GM10266 (cell line): ENCODE measurements around the gene DIP2C.

Experiments
- DNase-seq: peaks from one replicate; pipeline ENCODE4 v3.0.0; 2012; ENCODE audit errors: extremely low spot score
- CTCF ChIP-seq: IDR thresholded peaks from 2 replicates; pipeline ENCODE4 v1.5.1; 2012; ENCODE audit warnings: mild to moderate bottlenecking, low read depth; ENCODE audit not compliant: control insufficient read depth, insufficient read depth; ENCODE audit errors: missing control alignments

The DIP2C gene

GRCh38 chr10:474406-474805, 215.1 kb downstream of the DIP2C start:
- TF ChIP-seq CTCF: no peak
- DNase-seq: no peak

- TF ChIP-seq CTCF: no peak
- DNase-seq: no peak
Observed at GRCh38 chr10:472241-472910, 217.1 kb downstream of the DIP2C start.

GRCh38 chr10:470339-471003, 219.0 kb downstream of the DIP2C start:
- no peak for DNase-seq
- TF ChIP-seq CTCF: no peak

- TF ChIP-seq CTCF: no peak
- DNase-seq: no peak
Observed at GRCh38 chr10:469947-470338, 219.5 kb downstream of the DIP2C start.

- TF ChIP-seq CTCF: no peak
- no peak for DNase-seq
Observed at GRCh38 chr10:459743-460142, 229.7 kb downstream of the DIP2C start.

- TF ChIP-seq CTCF: no peak
- DNase-seq: no peak
Observed at GRCh38 chr10:458421-458851, 231.0 kb downstream of the DIP2C start.

GRCh38 chr10:456486-456885, 233.0 kb downstream of the DIP2C start:
- DNase-seq: no peak
- no peak for TF ChIP-seq CTCF
